HG02973 (cell line): ENCODE data around the gene PRODH2.
"Not testable (repeated sequence)": the region's sequence is repeated elsewhere in the genome, so short reads cannot be mapped to it uniquely, and the experiment has no call there.

Experiments
- ATAC-seq: cut with Tn5 transposase; IDR thresholded peaks from one replicate; pipeline ENCODE4 v1.9.1; 2021; ENCODE audit warnings: moderate library complexity; ENCODE audit not compliant: unreplicated experiment

PRODH2 gene

GRCh38 chr19:35843676-35844481 lies 31.2 kb upstream of the PRODH2 start:
- no peak for ATAC-seq

GRCh38 chr19:35842666-35843272 lies 30.1 kb upstream of the PRODH2 start:
- ATAC-seq = no peak

- no peak for ATAC-seq
Observed at GRCh38 chr19:35841961-35842595, 29.4 kb upstream of the PRODH2 start.

GRCh38 chr19:35836096-35836495 lies 23.5 kb upstream of the PRODH2 start:
- ATAC-seq = not testable (repeated sequence)

- ATAC-seq = no peak
Observed at GRCh38 chr19:35833972-35834371, 21.3 kb upstream of the PRODH2 start.

GRCh38 chr19:35832054-35832453 lies 19.4 kb upstream of the PRODH2 start:
- ATAC-seq = no peak

- no peak for ATAC-seq
Observed at GRCh38 chr19:35830986-35831385, 18.3 kb upstream of the PRODH2 start.

- no peak for ATAC-seq
Observed at GRCh38 chr19:35828692-35829301, 16.2 kb upstream of the PRODH2 start.

GRCh38 chr19:35824150-35824549 lies 11.5 kb upstream of the PRODH2 start:
- no peak for ATAC-seq

- no peak for ATAC-seq
Observed at GRCh38 chr19:35822579-35822978, 9.9 kb upstream of the PRODH2 start.

- ATAC-seq = no peak
Observed at GRCh38 chr19:35818445-35818844, 5.8 kb upstream of the PRODH2 start.

GRCh38 chr19:35816846-35817245 lies 4.2 kb upstream of the PRODH2 start:
- no peak for ATAC-seq

GRCh38 chr19:35816262-35816661 lies 3.6 kb upstream of the PRODH2 start:
- ATAC-seq = no peak

- no peak for ATAC-seq
Observed at GRCh38 chr19:35813043-35813890, 622 bp upstream of the PRODH2 start.

- ATAC-seq = no peak
Observed at GRCh38 chr19:35811317-35812219, 1.1 kb downstream of the PRODH2 start.

GRCh38 chr19:35807633-35808032 lies 5.0 kb downstream of the PRODH2 start:
- no peak for ATAC-seq

GRCh38 chr19:35806597-35806996 lies 6.0 kb downstream of the PRODH2 start:
- no peak for ATAC-seq

GRCh38 chr19:35805526-35806102 lies 7.0 kb downstream of the PRODH2 start:
- no peak for ATAC-seq

GRCh38 chr19:35801828-35802227 lies 10.8 kb downstream of the PRODH2 start:
- no peak for ATAC-seq
